H1 (cell line): ENCODE results near the gene FGF2. TPM values are rescaled to one million over a fixed set of nuclear protein-coding genes. Genes with fewer than 3 reads are reported as not detected.

ENCODE experiments used
- CTCF ChIA-PET: fragments of 300-600 bp; sonication (Branson Sonifier 250); formaldehyde crosslinking; loops from one replicate; lab custom pipeline; 2021; ENCODE audit not compliant: partially characterized antibody; lab: Charles Lee
- POLR2A ChIA-PET: fragments of 300-600 bp; sonication (Branson Sonifier 250); formaldehyde crosslinking; loops from one replicate; lab custom pipeline; 2021; ENCODE audit warnings: inconsistent platforms; ENCODE audit not compliant: partially characterized antibody; lab: Charles Lee
- DNase-seq, 2 experiments: peaks; one replicate each; pipeline versions ENCODE4 v3.0.0 to v3.0.0-alpha.2; 2010 to 2022; ENCODE audit warnings: low spot score in 2 of 2, low read depth in 1 of 2, mixed read lengths in 1 of 2
- FAIRE-seq: peaks from 2 replicates; lab custom pipeline; 2011; peaks lifted over from hg19 to GRCh38; lab: Jason Lieb, UNC
- H2AFZ ChIP-seq: 2 replicates; pipeline ENCODE4 v1.8.1; 2012; ENCODE audit warnings: low read length, inconsistent platforms
- H2AK5ac ChIP-seq: 2 replicates; pipeline ENCODE4 v1.6.1; 2013; ENCODE audit warnings: low read depth, low read length
- H2BK120ac ChIP-seq: replicated peaks from 2 replicates; pipeline ENCODE3; 2013; ENCODE audit warnings: low read depth, low read length, inconsistent platforms
- H2BK12ac ChIP-seq: 2 replicates; pipeline ENCODE4 v1.6.1; 2013; ENCODE audit warnings: low read depth, low read length
- H2BK15ac ChIP-seq: 2 replicates; pipeline ENCODE4 v1.6.1; 2013; ENCODE audit warnings: low read length
- H2BK20ac ChIP-seq: 2 replicates; pipeline ENCODE4 v1.6.1; 2013; ENCODE audit warnings: low read length
- H2BK5ac ChIP-seq: 2 replicates; pipeline ENCODE4 v1.6.1; 2013; ENCODE audit warnings: low read depth, low read length
- H3K14ac ChIP-seq: 2 replicates; pipeline ENCODE4 v1.6.1; 2013; ENCODE audit warnings: inconsistent platforms; ENCODE audit not compliant: insufficient read length
- H3K18ac ChIP-seq: 2 replicates; pipeline ENCODE4 v1.6.1; 2013; ENCODE audit warnings: low read length; ENCODE audit errors: extremely low read depth
- H3K23ac ChIP-seq: 2 replicates; pipeline ENCODE4 v1.6.1; 2013; ENCODE audit warnings: inconsistent platforms; ENCODE audit not compliant: insufficient read length
- H3K23me2 ChIP-seq: 2 replicates; pipeline ENCODE4 v1.6.1; 2013; ENCODE audit warnings: low read depth, low read length
- H3K27ac ChIP-seq: 2 replicates; pipeline ENCODE4 v1.6.1; 2011; ENCODE audit warnings: low read depth, low read length, inconsistent platforms
- H3K27me3 ChIP-seq, 4 experiments: replicated peaks in 1 of 4; 1 replicate in 1 of 4; 2 replicates in 3 of 4; pipeline versions ENCODE4 v1.6.1 to v1.8.1; 2011 to 2013; ENCODE audit warnings: low read length in 3 of 4, mild to moderate bottlenecking in 3 of 4, inconsistent platforms in 2 of 4, mixed read lengths in 2 of 4, moderate library complexity in 1 of 4; ENCODE audit not compliant: control insufficient read depth in 3 of 4, insufficient read depth in 3 of 4; ENCODE audit errors: extremely low read depth in 1 of 4
- H3K36me3 ChIP-seq, 4 experiments: 2 replicates each; pipeline versions ENCODE4 v1.6.1 to v1.8.1; 2011 to 2013; ENCODE audit warnings: mild to moderate bottlenecking in 4 of 4, low read length in 3 of 4, moderate library complexity in 2 of 4, control low read depth in 1 of 4, inconsistent platforms in 1 of 4; ENCODE audit not compliant: insufficient read depth in 4 of 4, control insufficient read depth in 2 of 4
- H3K4ac ChIP-seq: replicated peaks from 2 replicates; pipeline ENCODE3; 2013; ENCODE audit warnings: low read length, low read depth, mixed read lengths, inconsistent platforms; ENCODE audit not compliant: insufficient read length
- H3K4me1 ChIP-seq, 4 experiments: replicated peaks in 1 of 4; 1 replicate in 1 of 4; 2 replicates in 3 of 4; pipeline versions ENCODE4 v1.6.1 to v1.8.1; 2011 to 2013; ENCODE audit warnings: low read length in 3 of 4, inconsistent platforms in 2 of 4, mixed read lengths in 1 of 4; ENCODE audit not compliant: insufficient read depth in 4 of 4, control insufficient read depth in 3 of 4
- H3K4me2 ChIP-seq, 2 experiments: 2 replicates each; pipeline versions ENCODE4 v1.6.1 to v1.8.1; 2011 to 2013; ENCODE audit warnings: low read depth in 2 of 2, low read length in 2 of 2, control low read depth in 1 of 2, inconsistent platforms in 1 of 2, mild to moderate bottlenecking in 1 of 2; ENCODE audit not compliant: insufficient read depth in 1 of 2
- H3K4me3 ChIP-seq, 4 experiments: fragments of 200-600, 300-600 bp in 1 of 4; sonication (generic), shearing (Covaris generic), sonication (Bioruptor Twin) in 1 of 4; 2 replicates each; pipeline versions ENCODE4 v1.5.1 to v1.8.1; 2011 to 2016; ENCODE audit warnings: low read length in 4 of 4, low read depth in 3 of 4, control low read depth in 2 of 4, inconsistent platforms in 2 of 4, mild to moderate bottlenecking in 2 of 4, mixed read lengths in 1 of 4, moderate library complexity in 1 of 4; ENCODE audit not compliant: insufficient read depth in 2 of 4; ENCODE audit errors: extremely low read depth in 1 of 4
- H3K56ac ChIP-seq: replicated peaks from 2 replicates; pipeline ENCODE3; 2013; ENCODE audit warnings: low read depth, mild to moderate bottlenecking, mixed read lengths, low read length, inconsistent platforms; ENCODE audit not compliant: insufficient read length
- H3K79me1 ChIP-seq: 2 replicates; pipeline ENCODE4 v1.6.1; 2013; ENCODE audit warnings: low read depth, low read length, control low read depth
- H3K79me2 ChIP-seq, 2 experiments: 2 replicates each; pipeline versions ENCODE4 v1.6.1 to v1.8.1; 2012 to 2013; ENCODE audit warnings: low read length in 2 of 2, mild to moderate bottlenecking in 2 of 2, inconsistent platforms in 1 of 2; ENCODE audit not compliant: insufficient read depth in 2 of 2, control insufficient read depth in 1 of 2
- H3K9ac ChIP-seq, 4 experiments: replicated peaks in 1 of 4; 1 replicate in 1 of 4; 2 replicates in 3 of 4; pipeline versions ENCODE4 v1.6.1 to v1.8.1; 2011 to 2013; ENCODE audit warnings: low read depth in 3 of 4, low read length in 3 of 4, control low read depth in 2 of 4, mild to moderate bottlenecking in 2 of 4, moderate library complexity in 2 of 4, inconsistent platforms in 1 of 4; ENCODE audit errors: extremely low read depth in 1 of 4
- H3K9me3 ChIP-seq, 2 experiments: 2 replicates each; pipeline versions ENCODE4 v1.6.1 to v1.8.1; 2012 to 2013; ENCODE audit warnings: mild to moderate bottlenecking in 2 of 2, moderate library complexity in 2 of 2, control low read depth in 1 of 2, inconsistent platforms in 1 of 2, low read depth in 1 of 2, low read length in 1 of 2, mixed read lengths in 1 of 2; ENCODE audit not compliant: insufficient read depth in 2 of 2
- H4K20me1 ChIP-seq, 2 experiments: replicated peaks in 1 of 2; 2 replicates each; pipeline versions ENCODE3 to v1.8.1; 2011 to 2013; ENCODE audit warnings: inconsistent platforms in 2 of 2, low read length in 2 of 2, mild to moderate bottlenecking in 1 of 2; ENCODE audit not compliant: insufficient read depth in 2 of 2, control insufficient read depth in 1 of 2
- H4K5ac ChIP-seq: 2 replicates; pipeline ENCODE4 v1.6.1; 2013; ENCODE audit warnings: low read length, low read depth, mixed read lengths, inconsistent platforms; ENCODE audit not compliant: insufficient read length
- H4K8ac ChIP-seq: 2 replicates; pipeline ENCODE4 v1.8.0; 2013; ENCODE audit warnings: mild to moderate bottlenecking, moderate library complexity, low read length, inconsistent platforms; ENCODE audit not compliant: insufficient read depth; ENCODE audit errors: extremely low read depth
- H4K91ac ChIP-seq: replicated peaks from 2 replicates; pipeline ENCODE3; 2013; ENCODE audit warnings: low read length, mixed read lengths, inconsistent platforms; ENCODE audit not compliant: insufficient read length
- KDM1A ChIP-seq: fragments of 200-600, 300-600 bp; sonication (generic); IDR thresholded peaks from 2 replicates; pipeline ENCODE4 v1.7.1; 2016; ENCODE audit warnings: mild to moderate bottlenecking, low read length, borderline replicate concordance
- MAX ChIP-seq: IDR thresholded peaks from 2 replicates; pipeline ENCODE4 v1.6.1; 2012; ENCODE audit warnings: inconsistent platforms
- POLR2A ChIP-seq, 2 experiments: IDR thresholded peaks; 1 replicate in 1 of 2; 2 replicates in 1 of 2; pipeline ENCODE4 v1.6.1; 2011; ENCODE audit warnings: low read depth in 2 of 2, low read length in 2 of 2, mild to moderate bottlenecking in 2 of 2; ENCODE audit errors: control extremely low read depth in 1 of 2
- SIN3A ChIP-seq, 2 experiments: IDR thresholded peaks in 1 of 2; conservative IDR thresholded peaks in 1 of 2; 2 replicates each; pipeline ENCODE4 v1.6.1; 2011 to 2012; ENCODE audit warnings: low read length in 2 of 2, improper control_type of control experiment in 1 of 2, low read depth in 1 of 2, mild to moderate bottlenecking in 1 of 2
- SIRT6 ChIP-seq: IDR thresholded peaks from one replicate; pipeline ENCODE4 v1.7.1; 2012; ENCODE audit warnings: low read length, inconsistent platforms
- SP1 ChIP-seq: IDR thresholded peaks from 2 replicates; pipeline ENCODE4 v1.6.1; 2011; ENCODE audit warnings: low read depth, low read length
- SRF ChIP-seq: IDR thresholded peaks from 2 replicates; pipeline ENCODE4 v1.6.1; 2011; ENCODE audit warnings: mild to moderate bottlenecking, low read depth, low read length, moderate library complexity
- SUZ12 ChIP-seq: fragments of 200-600 bp; sonication (generic); IDR thresholded peaks from 2 replicates; pipeline ENCODE4 v1.6.1; 2012; ENCODE audit warnings: mild to moderate bottlenecking, inconsistent platforms, low read length, moderate library complexity, mixed read lengths
- TAF7 ChIP-seq: optimal IDR thresholded peaks from 2 replicates; pipeline ENCODE3; 2011; ENCODE audit warnings: low read depth, mild to moderate bottlenecking, inconsistent platforms, low read length, moderate library complexity, borderline replicate concordance
- TBP ChIP-seq: IDR thresholded peaks from 2 replicates; pipeline ENCODE4 v1.6.1; 2011; ENCODE audit warnings: low read depth, low read length, improper control_type of control experiment
- TCF12 ChIP-seq: IDR thresholded peaks from 2 replicates; pipeline ENCODE4 v1.6.1; 2011; ENCODE audit warnings: low read depth, mild to moderate bottlenecking, low read length
- polyA plus RNA-seq, 7 experiments: library from polyadenylated mRNA; depleted of rRNA in 3 of 7; stranded (reverse) in 5 of 7; unstranded in 2 of 7; fragments of >200 nt in 5 of 7; fragments of 200-250 nt in 2 of 7; gene quantifications; 1 replicate in 5 of 7; 2 replicates in 1 of 7; 4 replicates in 1 of 7; pipeline versions ENCODE4 v1.2.1 to v1.2.3, GENCODE V29; 2011 to 2013; ENCODE audit warnings: missing spikeins in 2 of 7, mixed read lengths in 2 of 7
- total RNA-seq: library from RNA; stranded (reverse); fragmentation: NEBNext Ultra II Directional; extraction: Animal tissue kit (Norgen Biotek cat#: 25700); gene quantifications from 2 replicates; pipeline ENCODE4 v1.2.1, GENCODE V29; 2021

FGF2 gene
- total and polyA plus RNA-seq, 2 of the 8 experiments (the other 6 are each of a cell fraction or from before 2014, with no cell fraction given): 23.4 to 145 TPM

GRCh38 chr4:122879001-122879400, 52.4 kb downstream of the FGF2 start:
- Histone ChIP-seq H3K79me1 (no peaks in the 10 kb centered on the region; the same call in 1 of the 2 replicates), H3K18ac (no peak overlapping the region), H3K9ac (no peak overlapping the region), H4K91ac (no peak overlapping the region), H3K27ac (no peak overlapping the region), H2AK5ac (no peak overlapping the region), H2BK12ac (no peak overlapping the region), H3K4me3 (no peak overlapping the region), H3K4me1 (no peaks in the 10 kb centered on the region; a peak in 1 of 7 replicates), H3K79me2 (peaks cover 0 to 87% of the 10 kb centered on the region in 2 experiments; a peak in 2 of 4 replicates), H3K23me2 (no peaks in the 10 kb centered on the region; the same call in 1 of the 2 replicates), H3K36me3 (peaks cover 10 to 86% (median 67%) of the 10 kb centered on the region in 4 experiments), H3K14ac (no peak overlapping the region), H3K23ac (no peak overlapping the region), H2BK5ac (no peak overlapping the region), H3K27me3 (no peaks in the 10 kb centered on the region), H4K8ac (no peak overlapping the region), H3K9me3 (peaks cover 0 to 8% of the 10 kb centered on the region in 2 experiments; a peak in 3 of 4 replicates), H2AFZ (no peak overlapping the region), H2BK20ac (no peak overlapping the region), H3K4me2 (no peak overlapping the region), H4K5ac (no peak overlapping the region), H4K20me1 (peaks cover 2 to 4% of the 10 kb centered on the region in 2 experiments), H3K56ac (no peak overlapping the region), H2BK15ac (no peak overlapping the region), H2BK120ac (no peak overlapping the region), H3K4ac (no peak overlapping the region)
- TF ChIP-seq TAF7: no peak
- no peak for TF ChIP-seq KDM1A
- TF ChIP-seq SP1: no peak
- TF ChIP-seq TCF12: no peak
- no peak for TF ChIP-seq POLR2A (IDR thresholded peaks at IDR 0.05; ENCODE audit: control extremely low read depth in 1 of 2, low read depth in 2 of 2, low read length in 2 of 2)
- no peak for TF ChIP-seq SIRT6
- TF ChIP-seq SUZ12: no peak
- no peak for TF ChIP-seq MAX
- no peak for TF ChIP-seq SIN3A (conservative IDR thresholded peaks at IDR 0.05 in 1 of 2, IDR thresholded peaks at IDR 0.05 in 1 of 2; ENCODE audit: low read depth in 1 of 2, low read length in 2 of 2)
- no peak for TF ChIP-seq TBP
- TF ChIP-seq SRF: no peak
- ChIA-PET POLR2A (interaction anchor here (0.7 kb wide), 1 partner anchor 8 kb away, joined by 3 read pairs; no protein-coding TSS in a partner anchor), CTCF (interaction anchor here (0.8 to 0.9 kb wide), 2 partner anchors 9 to 17 kb away, joined by 3 read pairs; no protein-coding TSS in a partner anchor)
- FAIRE-seq: no peak
- no peak for DNase-seq
